ENCODE data around the gene LAD1. TPM values are rescaled to one million over a fixed set of nuclear protein-coding genes. Genes with fewer than 3 reads are reported as not detected.

Gene LAD1
- total and polyA plus RNA-seq, 9 donors, result 5.1 to 15.4 (median 10.5) TPM

- peaks cover 2% of the 10 kb centered on the region for H3K9me3 ChIP-seq (replicated peaks; ENCODE audit: control insufficient read depth, low read depth, low read length)
- DNase-seq, result peak; percentile 30
- no peak overlapping the region for H3K27ac ChIP-seq (ENCODE audit: low read length)
- H3K4me1 ChIP-seq (ENCODE audit: control insufficient read depth, insufficient read depth, low read length), result peaks cover 9% of the 10 kb centered on the region
- H3K36me3 ChIP-seq (ENCODE audit: control insufficient read depth, insufficient read depth, low read length), result no peaks in the 10 kb centered on the region
- H3K4me3 ChIP-seq (ENCODE audit: low read length), result no peak overlapping the region
- no peaks in the 10 kb centered on the region for H3K27me3 ChIP-seq (ENCODE audit: control insufficient read depth, insufficient read depth, low read length)
- WGBS (ENCODE audit: insufficient coverage), result 34% methylated on average over 5 of the region's 7 CpGs
Observed at GRCh38 chr1:201344206-201345080, 54.7 kb downstream of the LAD1 start.

DNA sequence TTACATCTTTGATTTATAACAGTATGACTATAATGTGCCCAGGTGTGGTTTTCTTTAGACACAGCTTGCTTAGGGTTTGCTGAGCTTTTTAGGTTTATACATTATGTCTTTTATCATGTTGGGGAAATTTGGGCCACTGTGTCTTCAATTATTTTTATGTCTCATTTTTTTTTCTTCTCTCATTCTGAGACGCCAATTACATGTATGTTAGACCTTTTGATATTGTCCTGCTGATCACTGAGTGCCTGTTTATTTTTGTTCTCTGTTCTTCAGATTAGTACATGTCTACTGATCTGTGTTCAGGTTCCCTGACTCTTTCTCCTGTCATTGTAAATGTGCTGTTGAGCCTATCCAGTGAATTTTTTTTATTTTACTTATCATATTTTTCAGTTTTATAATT lies 57.7 kb downstream of the LAD1 start:
- no CpG with 5 or more reads among the region's 1 CpG for WGBS (ENCODE audit: insufficient coverage)
- DNase-seq, result no peak
- Histone ChIP-seq H3K4me1 (ENCODE audit: control insufficient read depth, insufficient read depth, low read length) (peaks cover 4% of the 10 kb centered on the region), H3K27ac (ENCODE audit: low read length) (no peak overlapping the region), H3K36me3 (ENCODE audit: control insufficient read depth, insufficient read depth, low read length) (no peaks in the 10 kb centered on the region), H3K27me3 (ENCODE audit: control insufficient read depth, insufficient read depth, low read length) (no peaks in the 10 kb centered on the region), H3K4me3 (ENCODE audit: low read length) (no peak overlapping the region), H3K9me3 (replicated peaks; ENCODE audit: control insufficient read depth, low read depth, low read length) (peaks cover 2% of the 10 kb centered on the region)

DNA sequence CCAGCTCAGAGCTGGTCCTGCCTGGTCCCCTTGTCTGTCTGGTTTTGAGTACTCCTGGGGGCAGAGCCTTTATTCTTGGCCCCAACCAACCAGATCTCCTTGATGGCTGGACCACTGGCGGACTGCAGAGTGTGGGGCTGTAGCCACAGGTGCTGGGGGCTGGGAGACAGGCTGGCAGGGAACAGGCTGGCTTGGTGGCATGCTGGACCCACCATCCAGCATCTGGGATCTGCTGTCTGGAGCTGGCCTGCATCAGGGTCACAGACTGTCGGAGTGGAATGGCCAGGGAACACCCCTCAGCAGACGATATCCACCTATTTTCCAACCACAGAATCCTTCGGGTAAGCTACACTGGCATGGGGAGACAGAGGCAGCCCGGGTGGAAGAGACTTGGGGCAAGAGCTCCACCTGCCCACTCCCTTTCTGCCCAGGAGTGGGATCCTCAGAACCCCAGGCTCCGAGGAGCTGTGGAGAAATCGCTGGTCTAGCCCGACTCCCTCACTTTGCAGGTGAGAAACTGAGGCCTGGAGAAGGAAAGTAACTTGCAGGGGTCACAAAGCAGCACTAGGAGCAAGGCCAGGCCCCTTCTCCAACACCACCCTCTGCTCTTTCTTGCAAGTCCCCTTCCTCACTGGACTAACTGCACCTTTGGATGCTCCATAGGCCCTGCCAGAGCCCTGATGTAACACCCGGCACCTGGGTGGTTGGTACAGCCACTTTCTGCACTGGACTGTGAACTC lies 62.2 kb downstream of the LAD1 start:
- 95% methylated on average over 2 of the region's 9 CpGs for WGBS (ENCODE audit: insufficient coverage)
- no peak for DNase-seq
- Histone ChIP-seq H3K36me3 (ENCODE audit: control insufficient read depth, insufficient read depth, low read length) (no peaks in the 10 kb centered on the region), H3K9me3 (replicated peaks; ENCODE audit: control insufficient read depth, low read depth, low read length) (peaks cover 2% of the 10 kb centered on the region), H3K27me3 (ENCODE audit: control insufficient read depth, insufficient read depth, low read length) (no peaks in the 10 kb centered on the region), H3K4me3 (ENCODE audit: low read length) (no peak overlapping the region), H3K4me1 (ENCODE audit: control insufficient read depth, insufficient read depth, low read length) (peaks cover 9% of the 10 kb centered on the region), H3K27ac (ENCODE audit: low read length) (no peak overlapping the region)

DNA sequence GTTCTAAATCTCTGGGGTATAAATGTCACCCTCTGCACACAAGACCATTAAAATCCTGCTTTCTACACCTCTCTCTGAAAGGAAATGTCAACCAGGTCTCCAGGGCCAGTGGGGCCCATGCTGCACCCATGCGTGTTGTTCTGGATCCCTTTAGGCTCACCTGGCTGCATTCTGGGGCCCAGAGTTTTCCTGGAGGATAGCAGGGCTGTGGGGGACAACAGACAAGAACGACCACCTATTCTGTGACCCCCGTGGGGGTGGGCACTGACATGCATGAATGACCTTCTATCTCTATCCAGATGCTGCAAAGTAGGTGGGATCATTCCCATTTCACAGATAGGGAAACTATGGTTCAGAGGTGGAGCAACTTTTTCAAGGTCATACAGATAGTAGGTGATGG lies 63.2 kb downstream of the LAD1 start:
- 50% methylated on average over 2 of the region's 3 CpGs for WGBS (ENCODE audit: insufficient coverage)
- Histone ChIP-seq H3K9me3 (replicated peaks; ENCODE audit: control insufficient read depth, low read depth, low read length) (no peaks in the 10 kb centered on the region), H3K27me3 (ENCODE audit: control insufficient read depth, insufficient read depth, low read length) (no peaks in the 10 kb centered on the region), H3K4me1 (ENCODE audit: control insufficient read depth, insufficient read depth, low read length) (peaks cover 9% of the 10 kb centered on the region), H3K27ac (ENCODE audit: low read length) (no peak overlapping the region), H3K36me3 (ENCODE audit: control insufficient read depth, insufficient read depth, low read length) (no peaks in the 10 kb centered on the region), H3K4me3 (ENCODE audit: low read length) (no peak overlapping the region)
- DNase-seq, result no peak

GRCh38 chr1:201335174-201335870 lies 63.8 kb downstream of the LAD1 start:
- no peaks in the 10 kb centered on the region for H3K36me3 ChIP-seq (ENCODE audit: control insufficient read depth, insufficient read depth, low read length)

DNA sequence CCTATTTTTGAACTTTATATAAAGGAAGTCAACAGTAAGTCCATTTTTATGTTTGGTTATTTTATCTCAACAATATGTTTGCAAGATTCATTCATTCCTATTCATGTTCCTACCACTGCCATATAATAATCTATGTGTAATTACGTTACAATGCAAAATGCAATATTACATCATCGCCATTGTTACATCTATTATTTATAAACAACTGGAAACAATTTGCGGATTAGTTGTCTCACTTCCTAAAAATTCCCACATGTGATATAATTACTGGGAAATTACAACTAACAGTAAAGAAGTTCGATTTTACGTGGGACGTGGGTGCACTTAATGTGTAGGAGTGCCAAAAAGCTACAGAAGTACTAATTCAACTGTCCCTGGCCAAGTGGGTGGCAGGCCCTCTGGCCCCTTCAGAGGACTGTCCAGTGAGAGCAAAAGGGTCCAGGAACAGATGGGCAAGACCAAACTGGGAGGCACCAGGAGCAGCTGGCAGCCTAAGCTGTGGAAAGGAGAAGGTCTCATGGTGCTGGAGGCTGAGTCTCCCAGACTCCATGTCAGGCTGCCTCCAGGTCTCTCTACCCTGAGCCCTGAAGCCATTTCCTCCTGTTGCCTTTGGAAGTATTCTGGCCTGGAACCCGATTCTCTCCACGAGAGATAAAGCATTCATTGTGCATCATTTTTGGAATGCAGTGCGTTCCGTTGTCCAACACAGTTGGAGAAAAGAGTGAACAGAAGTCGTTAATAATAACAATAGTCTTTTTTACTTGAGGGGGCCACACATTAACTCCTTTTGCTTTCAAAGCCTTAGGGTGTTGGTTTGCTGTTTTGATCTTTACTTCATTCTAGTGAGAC lies 64.6 kb downstream of the LAD1 start:
- Histone ChIP-seq H3K27ac (ENCODE audit: low read length) (peak overlapping the region; percentile 38), H3K9me3 (replicated peaks; ENCODE audit: control insufficient read depth, low read depth, low read length) (no peaks in the 10 kb centered on the region), H3K27me3 (ENCODE audit: control insufficient read depth, insufficient read depth, low read length) (no peaks in the 10 kb centered on the region), H3K4me3 (ENCODE audit: low read length) (no peak overlapping the region), H3K36me3 (ENCODE audit: control insufficient read depth, insufficient read depth, low read length) (no peaks in the 10 kb centered on the region), H3K4me1 (ENCODE audit: control insufficient read depth, insufficient read depth, low read length) (peaks cover 19% of the 10 kb centered on the region)
- no peak for DNase-seq
- WGBS (ENCODE audit: insufficient coverage), result 60% methylated on average over 1 of the region's 11 CpGs

More at GRCh38 chr1:201335174-201335870, 63.8 kb downstream of the LAD1 start:
- H3K9me3 ChIP-seq (replicated peaks; ENCODE audit: control insufficient read depth, low read depth, low read length), result no peaks in the 10 kb centered on the region
- H3K4me1 ChIP-seq (ENCODE audit: control insufficient read depth, insufficient read depth, low read length), result peaks cover 14% of the 10 kb centered on the region
- H3K27ac ChIP-seq (ENCODE audit: low read length), result no peak overlapping the region
- WGBS (ENCODE audit: insufficient coverage), result 86% methylated on average over 7 of the region's 10 CpGs
- no peak overlapping the region for H3K4me3 ChIP-seq (ENCODE audit: low read length)
- no peak for DNase-seq
- no peaks in the 10 kb centered on the region for H3K27me3 ChIP-seq (ENCODE audit: control insufficient read depth, insufficient read depth, low read length)

- no peaks in the 10 kb centered on the region for H3K27me3 ChIP-seq (ENCODE audit: control insufficient read depth, insufficient read depth, low read length)
- no peaks in the 10 kb centered on the region for H3K36me3 ChIP-seq (ENCODE audit: control insufficient read depth, insufficient read depth, low read length)
- no peak overlapping the region for H3K27ac ChIP-seq (ENCODE audit: low read length)
- peaks cover 23% of the 10 kb centered on the region for H3K4me1 ChIP-seq (ENCODE audit: control insufficient read depth, insufficient read depth, low read length)
- DNase-seq, result no peak
- WGBS (ENCODE audit: insufficient coverage), result 92% methylated on average over 4 of the region's 10 CpGs
- no peak overlapping the region for H3K4me3 ChIP-seq (ENCODE audit: low read length)
- H3K9me3 ChIP-seq (replicated peaks; ENCODE audit: control insufficient read depth, low read depth, low read length), result no peaks in the 10 kb centered on the region
Observed at GRCh38 chr1:201332616-201333335, 66.3 kb downstream of the LAD1 start.

- no peak for DNase-seq
- peaks cover 23% of the 10 kb centered on the region for H3K4me1 ChIP-seq (ENCODE audit: control insufficient read depth, insufficient read depth, low read length)
- WGBS (ENCODE audit: insufficient coverage), result 82% methylated on average over 6 of the region's 8 CpGs
- no peak overlapping the region for H3K4me3 ChIP-seq (ENCODE audit: low read length)
- H3K36me3 ChIP-seq (ENCODE audit: control insufficient read depth, insufficient read depth, low read length), result peaks cover 3% of the 10 kb centered on the region
- no peaks in the 10 kb centered on the region for H3K9me3 ChIP-seq (replicated peaks; ENCODE audit: control insufficient read depth, low read depth, low read length)
- no peak overlapping the region for H3K27ac ChIP-seq (ENCODE audit: low read length)
- H3K27me3 ChIP-seq (ENCODE audit: control insufficient read depth, insufficient read depth, low read length), result peaks cover 2% of the 10 kb centered on the region
Observed at GRCh38 chr1:201332021-201332420, 67.1 kb downstream of the LAD1 start.

DNA sequence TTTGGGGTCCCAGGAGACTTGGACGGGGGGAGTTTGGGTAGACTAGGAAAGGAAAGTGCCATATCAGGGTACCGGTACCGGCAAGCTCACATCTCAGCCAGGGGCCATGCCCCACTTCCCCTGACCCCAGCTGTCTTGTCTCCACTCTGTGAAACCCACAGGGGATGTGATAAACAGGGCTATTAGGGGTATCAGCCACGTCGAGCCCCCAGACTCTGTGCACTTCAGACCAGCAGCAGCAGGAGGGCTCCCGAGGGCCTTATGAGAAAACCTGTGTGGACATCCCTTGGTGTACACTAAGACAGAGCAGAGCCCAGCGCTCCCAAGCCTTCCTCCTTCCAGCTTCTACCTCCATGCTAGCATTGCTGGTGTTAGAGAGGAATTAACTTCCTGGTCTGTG lies 68.0 kb downstream of the LAD1 start:
- no peak overlapping the region for H3K27ac ChIP-seq (ENCODE audit: low read length)
- no peaks in the 10 kb centered on the region for H3K9me3 ChIP-seq (replicated peaks; ENCODE audit: control insufficient read depth, low read depth, low read length)
- no peak for DNase-seq
- peaks cover 23% of the 10 kb centered on the region for H3K4me1 ChIP-seq (ENCODE audit: control insufficient read depth, insufficient read depth, low read length)
- WGBS (ENCODE audit: insufficient coverage), result 80% methylated on average over 1 of the region's 7 CpGs
- no peak overlapping the region for H3K4me3 ChIP-seq (ENCODE audit: low read length)
- H3K36me3 ChIP-seq (ENCODE audit: control insufficient read depth, insufficient read depth, low read length), result peaks cover 3% of the 10 kb centered on the region
- H3K27me3 ChIP-seq (ENCODE audit: control insufficient read depth, insufficient read depth, low read length), result peaks cover 2% of the 10 kb centered on the region
